Ishikawa (cell line): ENCODE results near the gene CFAP43.

ENCODE experiments used
- CEBPB ChIP-seq: IDR thresholded peaks from 2 replicates; pipeline ENCODE4 v1.6.1; 2012
- CREB1 ChIP-seq: IDR thresholded peaks from 2 replicates; pipeline ENCODE4 v1.6.1; 2012; ENCODE audit warnings: low read depth
- FOXM1 ChIP-seq: IDR thresholded peaks from 2 replicates; pipeline ENCODE4 v1.6.1; 2012; ENCODE audit warnings: low read depth, borderline replicate concordance
- RAD21 ChIP-seq: IDR thresholded peaks from 2 replicates; pipeline ENCODE4 v1.6.1; 2012; ENCODE audit warnings: low read depth
- TAF1 ChIP-seq: IDR thresholded peaks from 2 replicates; pipeline ENCODE4 v1.6.1; 2012; ENCODE audit warnings: low read depth, mild to moderate bottlenecking
- TCF12 ChIP-seq: IDR thresholded peaks from 2 replicates; pipeline ENCODE4 v1.6.1; 2012; ENCODE audit warnings: low read depth
- YY1 ChIP-seq: IDR thresholded peaks from 2 replicates; pipeline ENCODE4 v1.6.1; 2012; ENCODE audit warnings: low read depth
- TF ChIP-seq, protein P1 (sequence below): IDR thresholded peaks from 2 replicates; pipeline ENCODE4 v1.6.1; 2012
- TF ChIP-seq, protein P2 (sequence below): IDR thresholded peaks from 2 replicates; pipeline ENCODE4 v1.6.1; 2012; ENCODE audit warnings: low read depth, mild to moderate bottlenecking

DNA sequence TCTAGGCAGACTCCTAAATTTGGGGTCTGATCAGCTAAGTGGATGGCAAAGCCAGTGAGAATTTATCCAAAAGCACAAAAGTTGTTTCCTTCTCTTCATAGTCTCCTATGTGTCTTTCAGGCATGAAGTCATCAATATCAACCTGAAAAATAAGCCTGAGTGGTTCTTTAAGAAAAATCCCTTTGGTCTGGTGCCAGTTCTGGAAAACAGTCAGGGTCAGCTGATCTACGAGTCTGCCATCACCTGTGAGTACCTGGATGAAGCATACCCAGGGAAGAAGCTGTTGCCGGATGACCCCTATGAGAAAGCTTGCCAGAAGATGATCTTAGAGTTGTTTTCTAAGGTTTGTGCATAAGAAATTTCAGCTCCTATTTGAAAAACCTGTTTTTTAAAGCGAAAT is 27.3 kb upstream of the CFAP43 start:
- TF ChIP-seq CEBPB (no peak), TAF1 (no peak), YY1 (no peak), TCF12 (no peak), RAD21 (no peak), FOXM1 (no peak), CREB1 (no peak)
- TF ChIP-seq, protein P1, sequence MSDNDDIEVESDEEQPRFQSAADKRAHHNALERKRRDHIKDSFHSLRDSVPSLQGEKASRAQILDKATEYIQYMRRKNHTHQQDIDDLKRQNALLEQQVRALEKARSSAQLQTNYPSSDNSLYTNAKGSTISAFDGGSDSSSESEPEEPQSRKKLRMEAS: no peak
- TF ChIP-seq, protein P2, sequence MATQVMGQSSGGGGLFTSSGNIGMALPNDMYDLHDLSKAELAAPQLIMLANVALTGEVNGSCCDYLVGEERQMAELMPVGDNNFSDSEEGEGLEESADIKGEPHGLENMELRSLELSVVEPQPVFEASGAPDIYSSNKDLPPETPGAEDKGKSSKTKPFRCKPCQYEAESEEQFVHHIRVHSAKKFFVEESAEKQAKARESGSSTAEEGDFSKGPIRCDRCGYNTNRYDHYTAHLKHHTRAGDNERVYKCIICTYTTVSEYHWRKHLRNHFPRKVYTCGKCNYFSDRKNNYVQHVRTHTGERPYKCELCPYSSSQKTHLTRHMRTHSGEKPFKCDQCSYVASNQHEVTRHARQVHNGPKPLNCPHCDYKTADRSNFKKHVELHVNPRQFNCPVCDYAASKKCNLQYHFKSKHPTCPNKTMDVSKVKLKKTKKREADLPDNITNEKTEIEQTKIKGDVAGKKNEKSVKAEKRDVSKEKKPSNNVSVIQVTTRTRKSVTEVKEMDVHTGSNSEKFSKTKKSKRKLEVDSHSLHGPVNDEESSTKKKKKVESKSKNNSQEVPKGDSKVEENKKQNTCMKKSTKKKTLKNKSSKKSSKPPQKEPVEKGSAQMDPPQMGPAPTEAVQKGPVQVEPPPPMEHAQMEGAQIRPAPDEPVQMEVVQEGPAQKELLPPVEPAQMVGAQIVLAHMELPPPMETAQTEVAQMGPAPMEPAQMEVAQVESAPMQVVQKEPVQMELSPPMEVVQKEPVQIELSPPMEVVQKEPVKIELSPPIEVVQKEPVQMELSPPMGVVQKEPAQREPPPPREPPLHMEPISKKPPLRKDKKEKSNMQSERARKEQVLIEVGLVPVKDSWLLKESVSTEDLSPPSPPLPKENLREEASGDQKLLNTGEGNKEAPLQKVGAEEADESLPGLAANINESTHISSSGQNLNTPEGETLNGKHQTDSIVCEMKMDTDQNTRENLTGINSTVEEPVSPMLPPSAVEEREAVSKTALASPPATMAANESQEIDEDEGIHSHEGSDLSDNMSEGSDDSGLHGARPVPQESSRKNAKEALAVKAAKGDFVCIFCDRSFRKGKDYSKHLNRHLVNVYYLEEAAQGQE: no peak
